Testis (tissue), 3 donors: ENCODE measurements around the gene SHROOM3. TPM values are rescaled to one million over a fixed set of nuclear protein-coding genes. Genes with fewer than 3 reads are reported as not detected.

Source experiments
- DNase-seq: peaks from one replicate; pipeline ENCODE4 v3.0.0-alpha.2; 2019
- H3K27ac ChIP-seq, 2 donors: fragments of 200-600 bp; sonication (generic); one replicate each; pipeline ENCODE4 v1.5.1; 2019
- H3K27me3 ChIP-seq: fragments of 200-600 bp; sonication (generic); one replicate; pipeline ENCODE4 v1.5.1; 2019
- H3K36me3 ChIP-seq: fragments of 200-600 bp; sonication (generic); one replicate; pipeline ENCODE4 v1.5.1; 2017; ENCODE audit warnings: low read depth; ENCODE audit errors: missing control alignments
- H3K4me1 ChIP-seq: fragments of 200-600 bp; sonication (generic); one replicate; pipeline ENCODE4 v1.5.1; 2019
- H3K4me3 ChIP-seq, 2 donors: fragments of 200-600 bp; sonication (generic); one replicate each; pipeline ENCODE4 v1.5.1; 2017 to 2019
- H3K9me3 ChIP-seq: fragments of 200-600 bp; sonication (generic); one replicate; pipeline ENCODE4 v1.5.1; 2017
- CTCF ChIP-seq, 3 experiments: fragments of 450-650 bp in 2 of 3; fragments of 200-600 bp in 1 of 3; sonication (generic) in 1 of 3; IDR thresholded peaks; one replicate each; pipeline ENCODE4 v1.5.1; 2016 to 2019; ENCODE audit warnings: antibody characterized with exemption in 3 of 3, mild to moderate bottlenecking in 2 of 3, moderate library complexity in 1 of 3
- POLR2A ChIP-seq: fragments of 450-650 bp; IDR thresholded peaks from one replicate; pipeline ENCODE4 v1.6.1; 2017; ENCODE audit warnings: antibody characterized with exemption, mild to moderate bottlenecking, moderate library complexity
- WGBS, 2 donors: methylation state at CpG; one replicate each; pipeline ENCODE4 v1.1.5; 2018; 5-methylcytosine and 5-hydroxymethylcytosine counted together
- intact Hi-C: fragments of 100-400 bp; cut with DNase I; formaldehyde crosslinking; loops from one replicate; pipeline ENCODE4 v1.15.1; 2023; ENCODE audit warnings: low total_unique reads
- polyA plus RNA-seq: library from polyadenylated mRNA; stranded (reverse); fragments of 350-450 nt; fragmentation: Illumina TruSeq; extraction: RNeasy Lipid Tissue Mini Kit (QIAGEN cat#74804); gene quantifications from one replicate; pipeline ENCODE4 v1.2.3, GENCODE V29; 2014; ENCODE audit warnings: low read depth, low replicate concordance; ENCODE audit not compliant: insufficient read depth
- total RNA-seq, 2 donors: library from RNA; depleted of rRNA; stranded (reverse); fragments of >200 nt; gene quantifications; one replicate each; pipeline ENCODE4 v1.2.3, GENCODE V29; 2016

SHROOM3 gene
- total and polyA plus RNA-seq, 3 donors from 2014 or later, result 3.9 to 7.2 (median 6.4) TPM

- Histone ChIP-seq H3K9me3 (no peaks in the 10 kb centered on the region), H3K4me1 (no peaks in the 10 kb centered on the region), H3K27ac (no peak overlapping the region), H3K36me3 (no peaks in the 10 kb centered on the region), H3K27me3 (no peaks in the 10 kb centered on the region), H3K4me3 (no peak overlapping the region)
- TF ChIP-seq POLR2A (no peak), CTCF (IDR thresholded peaks at IDR 0.05) (no peak)
- 87 to 92% methylated on average over 2 of the region's 2 CpGs for WGBS, 2 donors
- DNase-seq, result no peak
- intact Hi-C loops, result no loop called here
These were observed 101.3 kb downstream of the SHROOM3 start for GRCh38 chr4:76536373-76536689.

GRCh38 chr4:76538296-76538695 is 103.3 kb downstream of the SHROOM3 start:
- Histone ChIP-seq H3K27me3 (no peaks in the 10 kb centered on the region), H3K4me1 (no peaks in the 10 kb centered on the region), H3K36me3 (no peaks in the 10 kb centered on the region), H3K27ac (no peak overlapping the region), H3K4me3 (no peak overlapping the region), H3K9me3 (no peaks in the 10 kb centered on the region)
- no peak for DNase-seq
- intact Hi-C loops, result no loop called here
- TF ChIP-seq CTCF (IDR thresholded peaks at IDR 0.05), result no peak
- no peak for TF ChIP-seq POLR2A

GRCh38 chr4:76539979-76540378 is 105.0 kb downstream of the SHROOM3 start:
- no peak overlapping the region for H3K27ac ChIP-seq
- no peaks in the 10 kb centered on the region for H3K4me1 ChIP-seq
- 78 to 89% methylated on average over 6 of the region's 6 CpGs for WGBS, 2 donors
- H3K4me3 ChIP-seq, result no peak overlapping the region
- intact Hi-C loops, result no loop called here
- no peaks in the 10 kb centered on the region for H3K27me3 ChIP-seq
- no peaks in the 10 kb centered on the region for H3K9me3 ChIP-seq
- no peaks in the 10 kb centered on the region for H3K36me3 ChIP-seq
- no peak for DNase-seq
- TF ChIP-seq CTCF (IDR thresholded peaks at IDR 0.05) (no peak), POLR2A (no peak)

GRCh38 chr4:76540486-76540885 is 105.5 kb downstream of the SHROOM3 start:
- Histone ChIP-seq H3K9me3 (no peaks in the 10 kb centered on the region), H3K4me1 (no peaks in the 10 kb centered on the region), H3K4me3 (no peak overlapping the region), H3K27me3 (no peaks in the 10 kb centered on the region), H3K27ac (no peak overlapping the region), H3K36me3 (no peaks in the 10 kb centered on the region)
- DNase-seq, result no peak
- TF ChIP-seq POLR2A, result no peak
- no peak for TF ChIP-seq CTCF (IDR thresholded peaks at IDR 0.05)
- intact Hi-C loops, result no loop called here
- WGBS, 2 donors, result 92 to 95% methylated on average over 2 of the region's 2 CpGs

GRCh38 chr4:76543378-76543777 is 108.3 kb downstream of the SHROOM3 start:
- TF ChIP-seq POLR2A, result no peak
- TF ChIP-seq CTCF (IDR thresholded peaks at IDR 0.05), result no peak
- Histone ChIP-seq H3K4me3 (no peak overlapping the region), H3K27ac (no peak overlapping the region), H3K27me3 (no peaks in the 10 kb centered on the region), H3K4me1 (no peaks in the 10 kb centered on the region), H3K9me3 (no peaks in the 10 kb centered on the region), H3K36me3 (no peaks in the 10 kb centered on the region)
- DNase-seq, result no peak
- intact Hi-C loops, result no loop called here
- WGBS, 2 donors, result 92 to 94% methylated on average over 5 of the region's 5 CpGs
